ENCODE measurements around the gene ATP6V0D1.

- TF ChIP-seq TCF12 (IDR thresholded peaks at IDR 0.05; ENCODE audit: low read depth) (no peak), RAD21 (IDR thresholded peaks at IDR 0.05; ENCODE audit: low read depth) (no peak), USF1 (IDR thresholded peaks at IDR 0.05) (no peak), CREB1 (IDR thresholded peaks at IDR 0.05; ENCODE audit: low read depth) (no peak), NFIC (IDR thresholded peaks at IDR 0.05) (no peak), TAF1 (IDR thresholded peaks at IDR 0.05; ENCODE audit: low read depth) (no peak), CEBPB (IDR thresholded peaks at IDR 0.05) (no peak), YY1 (IDR thresholded peaks at IDR 0.05; ENCODE audit: low read depth) (no peak), ZBTB7A (IDR thresholded peaks at IDR 0.05; ENCODE audit: low read depth) (no peak), EP300 (IDR thresholded peaks at IDR 0.05; ENCODE audit: borderline replicate concordance) (no peak)
Measured at GRCh38 chr16:67412294-67412693, 68.7 kb downstream of the ATP6V0D1 start.
